Measurements from ENCODE around the gene ERAS.

GRCh38 chrX:48827654-48827968 is 1.3 kb downstream of the ERAS start:
- TF ChIP-seq CTCF (IDR thresholded peaks at IDR 0.05) (no peak), POLR2A (IDR thresholded peaks at IDR 0.05) (no peak)
